ENCODE data around the gene PDE1C. TPM values are rescaled to one million over a fixed set of nuclear protein-coding genes. Genes with fewer than 3 reads are reported as not detected.

PDE1C gene
- total RNA-seq, 1 donor, result not detected

DNA sequence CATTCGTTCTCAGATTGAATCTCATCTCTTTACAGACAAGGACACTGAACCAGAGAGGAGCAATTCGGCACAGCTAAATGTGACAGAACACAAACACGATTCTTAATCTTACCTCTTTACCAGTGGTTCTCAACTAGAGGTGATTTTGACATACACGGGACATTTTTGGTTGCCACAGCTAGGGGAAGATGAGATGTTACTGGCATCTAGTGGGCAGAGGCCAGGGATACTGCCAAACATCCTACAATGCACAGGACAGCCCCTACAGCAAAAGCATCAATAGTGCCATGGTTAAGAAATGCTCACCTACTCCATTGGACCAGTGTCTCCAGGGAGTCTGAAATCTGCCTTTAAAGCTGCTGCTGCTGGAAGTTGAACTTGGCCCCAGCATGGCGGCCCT lies 27.3 kb downstream of the PDE1C start:
- H3K9me3 ChIP-seq (ENCODE audit: low read depth, low read length), result no peaks in the 10 kb centered on the region
- H3K4me3 ChIP-seq (ENCODE audit: low read length), result no peak overlapping the region
- H3K4me1 ChIP-seq (ENCODE audit: insufficient read depth, low read length), result no peaks in the 10 kb centered on the region
- no peaks in the 10 kb centered on the region for H3K27me3 ChIP-seq (ENCODE audit: insufficient read depth, low read length)

DNA sequence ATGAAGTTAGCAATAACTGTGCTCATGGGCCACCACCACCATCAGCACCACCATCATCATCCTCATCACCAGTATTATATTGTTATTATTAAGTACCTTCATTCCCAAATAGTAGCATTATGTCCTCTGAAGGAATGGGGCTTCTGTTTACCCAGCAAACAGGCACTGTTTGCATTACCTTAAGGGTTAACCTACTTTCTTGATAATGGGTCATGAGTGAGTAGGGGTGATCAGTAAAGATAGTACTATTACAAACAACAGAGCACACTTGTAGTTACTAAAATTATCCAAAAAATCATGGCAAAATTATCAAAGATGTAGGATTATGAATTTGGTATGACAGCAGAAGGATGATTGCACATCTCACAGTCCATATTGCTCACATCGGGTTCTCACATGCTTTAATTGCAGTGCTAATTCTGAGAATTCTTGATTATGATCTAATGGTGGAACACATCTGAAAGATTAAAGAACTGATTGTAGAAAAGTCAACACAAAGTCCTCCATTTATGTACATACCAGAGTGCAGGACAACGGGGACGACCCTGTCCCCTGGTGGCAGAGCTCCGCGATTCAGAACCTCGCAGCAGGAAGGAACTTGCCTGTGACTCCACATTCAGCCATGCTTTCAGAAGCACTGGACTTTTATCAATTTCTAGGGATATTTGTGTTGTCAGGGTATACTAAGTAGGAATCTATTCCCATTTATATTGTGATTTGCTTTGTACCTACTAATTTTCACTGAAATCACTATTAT lies 31.0 kb downstream of the PDE1C start:
- no peaks in the 10 kb centered on the region for H3K9me3 ChIP-seq (ENCODE audit: low read depth, low read length)
- H3K4me1 ChIP-seq (ENCODE audit: insufficient read depth, low read length), result no peaks in the 10 kb centered on the region
- H3K27me3 ChIP-seq (ENCODE audit: insufficient read depth, low read length), result no peaks in the 10 kb centered on the region

DNA sequence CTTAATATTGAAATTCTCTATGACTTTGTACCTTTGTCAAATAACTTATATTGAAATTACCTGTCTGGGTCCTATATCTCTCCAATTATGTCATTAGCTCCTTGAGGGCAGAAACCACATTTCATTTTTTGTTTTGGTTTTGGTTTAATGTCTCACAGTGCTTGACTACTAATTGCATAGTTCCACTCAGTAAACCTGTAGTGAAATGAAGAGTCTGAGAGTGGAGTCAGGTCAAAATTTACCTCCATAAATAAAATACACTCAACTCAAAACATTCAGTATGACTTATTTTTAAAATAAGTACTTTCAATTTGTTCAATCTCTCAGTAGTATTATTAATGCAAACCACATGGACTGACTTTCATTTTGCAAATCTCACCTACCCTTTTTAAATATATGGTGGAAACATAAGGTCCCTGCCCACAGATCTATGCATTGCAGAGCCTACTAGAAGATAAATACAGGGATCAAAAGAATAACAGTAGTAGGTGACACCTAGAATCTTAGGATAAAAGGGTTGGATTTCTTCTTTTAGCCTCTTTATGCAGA lies 32.5 kb downstream of the PDE1C start:
- Histone ChIP-seq H3K27me3 (ENCODE audit: insufficient read depth, low read length) (no peaks in the 10 kb centered on the region), H3K4me3 (ENCODE audit: low read length) (no peak overlapping the region), H3K4me1 (ENCODE audit: insufficient read depth, low read length) (no peaks in the 10 kb centered on the region), H3K9me3 (ENCODE audit: low read depth, low read length) (no peaks in the 10 kb centered on the region)

More for the DNA sequence above, 31.0 kb downstream of the PDE1C start:
- no peak overlapping the region for H3K4me3 ChIP-seq (ENCODE audit: low read length)

DNA sequence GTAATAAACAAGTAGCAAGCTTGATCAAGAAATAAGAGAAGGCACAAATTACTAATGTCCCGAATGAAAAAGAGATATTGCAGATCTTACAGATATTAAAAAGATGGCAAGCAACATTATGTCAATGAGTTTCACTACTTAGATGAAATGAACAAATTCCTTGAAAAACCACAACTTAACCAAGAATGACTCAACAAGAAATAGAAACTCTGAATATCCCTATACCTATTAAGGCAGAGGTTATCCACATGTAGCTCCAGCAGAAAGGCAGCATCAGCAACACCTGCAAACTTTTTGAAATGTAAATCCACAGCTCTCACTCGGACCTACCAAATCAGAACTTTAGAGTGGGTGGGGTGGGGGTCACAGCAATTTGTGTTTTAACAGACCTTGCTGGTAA lies 33.6 kb downstream of the PDE1C start:
- Histone ChIP-seq H3K4me3 (ENCODE audit: low read length) (no peak overlapping the region), H3K9me3 (ENCODE audit: low read depth, low read length) (no peaks in the 10 kb centered on the region), H3K27me3 (ENCODE audit: insufficient read depth, low read length) (no peaks in the 10 kb centered on the region), H3K4me1 (ENCODE audit: insufficient read depth, low read length) (no peaks in the 10 kb centered on the region)

DNA sequence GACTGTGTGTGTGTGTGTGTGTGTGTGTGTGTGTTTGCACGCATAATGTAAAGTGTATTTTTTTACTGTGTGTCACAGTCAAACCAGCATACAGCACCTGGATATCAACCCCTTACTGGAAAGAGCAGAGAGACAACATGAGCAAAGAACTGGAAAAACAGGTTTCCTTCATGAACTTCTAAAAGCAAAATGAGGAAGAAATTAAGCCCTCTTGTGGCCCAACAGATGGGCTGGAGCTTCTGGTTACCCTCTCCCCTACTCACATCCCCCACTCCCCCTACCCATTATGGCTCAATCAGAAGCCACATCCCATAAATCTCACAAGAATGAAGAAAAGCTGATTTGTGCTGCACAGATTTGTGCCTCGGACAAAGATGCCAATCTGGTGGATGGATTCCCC lies 36.2 kb downstream of the PDE1C start:
- H3K9me3 ChIP-seq (ENCODE audit: low read depth, low read length), result no peaks in the 10 kb centered on the region
- H3K4me1 ChIP-seq (ENCODE audit: insufficient read depth, low read length), result no peaks in the 10 kb centered on the region
- H3K27me3 ChIP-seq (ENCODE audit: insufficient read depth, low read length), result no peaks in the 10 kb centered on the region
- H3K4me3 ChIP-seq (ENCODE audit: low read length), result no peak overlapping the region

DNA sequence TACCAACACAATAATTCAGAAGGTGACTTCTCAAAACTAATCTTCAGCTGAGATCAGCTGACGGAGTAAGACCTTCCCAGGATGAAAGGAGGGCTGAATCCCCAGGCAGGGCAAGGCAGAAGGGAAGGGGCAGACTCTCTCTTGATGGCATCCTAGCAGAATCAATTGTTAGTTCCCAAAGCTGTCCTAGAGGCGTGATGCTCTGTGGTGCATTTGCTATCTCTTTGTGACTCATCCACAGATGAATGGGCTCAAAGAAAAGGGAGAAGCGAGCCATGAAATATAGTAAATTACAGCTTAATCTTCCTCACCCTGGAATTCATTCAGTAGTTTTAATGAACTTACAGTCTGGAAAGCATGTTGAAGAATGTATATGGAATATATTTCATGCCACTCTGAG lies 37.2 kb downstream of the PDE1C start:
- Histone ChIP-seq H3K4me1 (ENCODE audit: insufficient read depth, low read length) (no peaks in the 10 kb centered on the region), H3K27me3 (ENCODE audit: insufficient read depth, low read length) (no peaks in the 10 kb centered on the region), H3K4me3 (ENCODE audit: low read length) (no peak overlapping the region), H3K9me3 (ENCODE audit: low read depth, low read length) (no peaks in the 10 kb centered on the region)

DNA sequence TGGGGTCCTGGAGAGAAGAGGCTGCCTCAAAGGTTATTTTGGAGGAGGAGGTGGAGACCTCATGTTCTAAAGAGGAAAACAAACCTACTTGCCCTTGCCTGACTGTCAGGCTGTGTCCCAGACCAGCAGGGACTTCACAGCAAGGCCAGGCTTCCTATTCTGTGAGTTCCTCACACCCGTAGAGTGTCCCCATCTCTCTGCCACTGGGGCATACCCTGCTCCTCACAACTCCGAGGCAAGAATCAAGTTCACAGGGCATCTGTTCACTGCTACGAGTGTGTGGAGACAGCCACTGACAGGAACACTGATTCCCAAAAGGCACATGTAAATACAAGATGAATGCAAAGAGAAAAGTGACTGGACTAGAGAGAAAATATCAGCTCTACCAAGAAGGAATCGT lies 38.0 kb downstream of the PDE1C start:
- H3K9me3 ChIP-seq (ENCODE audit: low read depth, low read length), result no peaks in the 10 kb centered on the region
- H3K27me3 ChIP-seq (ENCODE audit: insufficient read depth, low read length), result no peaks in the 10 kb centered on the region
- H3K4me3 ChIP-seq (ENCODE audit: low read length), result no peak overlapping the region
- H3K4me1 ChIP-seq (ENCODE audit: insufficient read depth, low read length), result no peaks in the 10 kb centered on the region

DNA sequence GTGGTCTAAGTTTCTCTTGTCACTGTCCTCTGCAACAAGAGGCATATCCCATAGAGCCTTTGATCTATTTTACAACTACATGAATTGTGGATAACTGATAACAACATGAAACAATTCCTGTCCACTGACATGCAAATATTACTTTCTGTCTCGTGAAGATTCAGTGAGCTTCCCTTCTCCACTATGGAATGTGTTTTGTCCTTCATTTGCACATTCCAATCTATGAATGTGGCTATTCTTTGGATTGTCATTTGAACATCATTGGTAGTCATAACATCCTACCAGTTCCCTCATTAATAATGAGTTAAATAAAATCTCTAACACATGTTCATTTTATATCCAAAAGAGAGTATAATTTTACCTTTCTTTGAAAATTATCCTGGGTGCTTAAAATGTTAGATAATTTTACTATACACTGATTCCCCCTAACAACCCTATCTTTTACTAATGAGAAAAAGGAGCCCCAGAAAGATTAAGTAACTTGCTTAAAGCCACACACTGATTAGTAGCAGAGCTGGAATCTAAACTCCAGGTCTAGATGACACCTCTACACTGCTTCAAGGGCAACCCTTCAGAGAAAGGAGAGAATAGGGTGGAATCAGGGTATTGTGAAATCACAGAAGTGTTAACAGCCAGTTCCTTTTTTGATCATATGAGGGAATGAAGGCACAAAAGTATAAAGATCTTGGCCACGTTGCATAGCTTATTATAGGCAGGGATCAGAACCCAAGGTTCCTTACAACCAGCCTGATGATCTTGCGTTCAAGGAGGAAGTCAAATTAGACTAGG lies 39.1 kb downstream of the PDE1C start:
- Histone ChIP-seq H3K4me1 (ENCODE audit: insufficient read depth, low read length) (no peaks in the 10 kb centered on the region), H3K4me3 (ENCODE audit: low read length) (no peak overlapping the region), H3K27me3 (ENCODE audit: insufficient read depth, low read length) (no peaks in the 10 kb centered on the region), H3K9me3 (ENCODE audit: low read depth, low read length) (no peaks in the 10 kb centered on the region)

DNA sequence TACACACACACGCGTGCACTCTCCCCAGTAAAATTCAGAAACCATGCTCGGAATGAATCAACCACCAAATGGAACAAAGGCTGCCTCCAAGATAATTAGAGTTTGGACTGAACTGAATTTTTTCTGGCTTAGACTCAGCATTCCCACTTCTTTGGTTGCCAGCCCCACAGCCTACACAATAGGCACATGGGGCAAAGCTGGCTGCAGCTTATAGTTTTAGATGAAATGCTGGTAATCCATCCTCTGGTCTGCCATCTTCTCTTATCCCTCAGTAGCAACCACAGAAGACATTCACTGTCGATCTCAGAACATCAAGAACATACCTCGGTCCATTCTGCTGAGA lies 44.2 kb downstream of the PDE1C start:
- H3K27me3 ChIP-seq (ENCODE audit: insufficient read depth, low read length), result no peaks in the 10 kb centered on the region
- H3K4me1 ChIP-seq (ENCODE audit: insufficient read depth, low read length), result no peaks in the 10 kb centered on the region
- no peak overlapping the region for H3K4me3 ChIP-seq (ENCODE audit: low read length)
- no peaks in the 10 kb centered on the region for H3K9me3 ChIP-seq (ENCODE audit: low read depth, low read length)

DNA sequence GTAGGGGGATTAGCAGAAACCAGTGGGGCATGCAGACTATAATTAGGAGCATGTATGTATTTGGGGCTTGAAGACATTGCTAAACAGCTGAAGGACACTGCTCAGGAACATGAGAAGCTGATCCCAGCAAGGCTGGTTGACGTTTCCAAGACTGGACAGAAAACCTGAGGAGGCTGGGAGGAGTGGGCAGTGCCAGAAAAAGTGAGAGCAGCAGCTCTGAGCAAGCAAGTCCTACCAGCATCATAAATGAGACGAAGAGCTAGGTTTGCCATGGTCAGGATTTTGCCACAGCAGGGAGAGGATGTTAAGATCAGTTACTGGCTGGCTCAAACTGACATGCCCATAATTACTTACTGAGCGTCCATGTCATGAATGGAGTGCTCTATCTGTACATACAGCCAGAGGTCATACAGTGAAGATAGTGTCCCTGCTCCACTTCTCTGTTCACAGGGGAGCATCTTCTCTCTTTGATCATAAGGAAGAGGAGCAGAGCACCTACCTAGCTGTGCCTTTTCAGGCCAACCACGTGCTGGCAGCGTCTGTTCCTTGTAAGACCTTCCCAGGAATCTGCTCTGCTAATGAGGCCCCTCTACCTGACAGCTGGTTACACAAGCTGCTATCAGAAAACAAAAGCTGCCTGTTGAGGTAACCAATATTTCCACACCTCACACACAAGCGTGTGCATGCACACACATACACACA lies 44.7 kb downstream of the PDE1C start:
- no peaks in the 10 kb centered on the region for H3K4me1 ChIP-seq (ENCODE audit: insufficient read depth, low read length)

DNA sequence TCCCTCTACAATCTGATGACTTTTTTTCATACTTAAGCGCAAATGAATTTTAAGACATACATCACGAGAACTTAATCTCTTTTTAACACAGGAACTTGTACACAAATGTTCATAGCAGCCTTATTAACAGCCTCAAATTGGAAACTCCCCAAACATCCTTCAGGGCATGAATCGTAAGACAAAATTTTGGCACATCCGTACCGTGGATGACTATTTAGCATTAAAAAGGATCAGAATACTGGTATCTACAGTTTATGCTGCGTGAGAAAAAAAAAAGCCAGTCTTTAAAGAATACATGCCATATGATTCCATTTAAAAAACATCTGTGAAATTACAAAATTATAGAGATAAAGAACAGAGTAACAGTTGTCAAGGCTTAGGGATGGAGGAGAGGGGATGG lies 46.8 kb downstream of the PDE1C start:
- no peaks in the 10 kb centered on the region for H3K4me1 ChIP-seq (ENCODE audit: insufficient read depth, low read length)
- no peaks in the 10 kb centered on the region for H3K9me3 ChIP-seq (ENCODE audit: low read depth, low read length)
- no peak overlapping the region for H3K4me3 ChIP-seq (ENCODE audit: low read length)
- H3K27me3 ChIP-seq (ENCODE audit: insufficient read depth, low read length), result no peaks in the 10 kb centered on the region

More for the DNA sequence above, 44.7 kb downstream of the PDE1C start:
- H3K4me3 ChIP-seq (ENCODE audit: low read length), result no peak overlapping the region
- H3K27me3 ChIP-seq (ENCODE audit: insufficient read depth, low read length), result no peaks in the 10 kb centered on the region
- no peaks in the 10 kb centered on the region for H3K9me3 ChIP-seq (ENCODE audit: low read depth, low read length)

DNA sequence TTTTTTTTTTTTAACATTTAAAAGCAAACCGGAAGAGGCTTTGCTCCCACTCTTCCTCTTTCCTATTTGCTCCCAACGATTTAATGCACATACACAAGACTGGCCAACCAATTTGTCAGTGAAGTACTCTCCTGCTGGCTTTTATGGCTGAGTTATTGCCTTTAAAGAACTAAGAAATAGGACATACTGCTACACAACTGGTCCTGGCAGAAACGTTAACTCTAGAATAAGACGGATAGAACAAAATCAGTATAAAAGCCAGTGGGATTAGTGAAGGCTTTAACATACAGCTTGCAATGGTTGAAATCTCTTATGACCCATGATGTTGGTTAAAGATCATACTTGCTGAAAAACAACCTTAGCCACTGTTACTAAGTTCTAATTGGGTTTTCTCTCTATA lies 47.2 kb downstream of the PDE1C start:
- no peaks in the 10 kb centered on the region for H3K9me3 ChIP-seq (ENCODE audit: low read depth, low read length)
- H3K27me3 ChIP-seq (ENCODE audit: insufficient read depth, low read length), result no peaks in the 10 kb centered on the region
- no peak overlapping the region for H3K4me3 ChIP-seq (ENCODE audit: low read length)
- no peaks in the 10 kb centered on the region for H3K4me1 ChIP-seq (ENCODE audit: insufficient read depth, low read length)

DNA sequence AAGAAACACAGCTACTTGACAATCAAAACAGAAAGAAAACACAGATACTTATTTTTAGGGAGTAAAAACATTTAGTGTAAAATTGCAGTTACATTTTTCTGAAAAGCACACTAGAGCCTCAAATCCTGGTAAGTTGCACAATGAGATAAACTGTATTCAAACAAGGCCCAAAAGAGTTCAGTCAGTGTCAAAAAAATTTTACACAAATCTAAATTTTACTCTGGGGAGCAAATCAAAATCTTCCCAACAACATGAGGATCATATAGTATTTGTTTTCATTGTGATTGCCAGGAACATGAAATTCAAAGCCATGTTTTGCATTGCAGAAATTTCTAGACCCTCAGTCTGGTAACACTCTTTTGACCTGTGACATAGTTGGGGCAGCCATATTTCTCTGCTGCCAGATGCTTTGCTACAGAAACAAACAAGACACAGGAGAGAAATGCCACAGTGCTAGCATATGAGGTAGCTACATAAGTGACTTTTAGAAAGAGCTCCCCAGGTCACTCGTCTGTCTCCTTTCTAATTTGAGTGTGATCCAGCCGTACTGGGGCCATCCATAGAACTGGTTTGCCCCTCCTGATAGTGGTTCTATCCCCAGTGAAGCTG lies 49.6 kb downstream of the PDE1C start:
- H3K9me3 ChIP-seq (ENCODE audit: low read depth, low read length), result no peaks in the 10 kb centered on the region
- H3K4me1 ChIP-seq (ENCODE audit: insufficient read depth, low read length), result no peaks in the 10 kb centered on the region
- no peaks in the 10 kb centered on the region for H3K27me3 ChIP-seq (ENCODE audit: insufficient read depth, low read length)
- no peak overlapping the region for H3K4me3 ChIP-seq (ENCODE audit: low read length)

DNA sequence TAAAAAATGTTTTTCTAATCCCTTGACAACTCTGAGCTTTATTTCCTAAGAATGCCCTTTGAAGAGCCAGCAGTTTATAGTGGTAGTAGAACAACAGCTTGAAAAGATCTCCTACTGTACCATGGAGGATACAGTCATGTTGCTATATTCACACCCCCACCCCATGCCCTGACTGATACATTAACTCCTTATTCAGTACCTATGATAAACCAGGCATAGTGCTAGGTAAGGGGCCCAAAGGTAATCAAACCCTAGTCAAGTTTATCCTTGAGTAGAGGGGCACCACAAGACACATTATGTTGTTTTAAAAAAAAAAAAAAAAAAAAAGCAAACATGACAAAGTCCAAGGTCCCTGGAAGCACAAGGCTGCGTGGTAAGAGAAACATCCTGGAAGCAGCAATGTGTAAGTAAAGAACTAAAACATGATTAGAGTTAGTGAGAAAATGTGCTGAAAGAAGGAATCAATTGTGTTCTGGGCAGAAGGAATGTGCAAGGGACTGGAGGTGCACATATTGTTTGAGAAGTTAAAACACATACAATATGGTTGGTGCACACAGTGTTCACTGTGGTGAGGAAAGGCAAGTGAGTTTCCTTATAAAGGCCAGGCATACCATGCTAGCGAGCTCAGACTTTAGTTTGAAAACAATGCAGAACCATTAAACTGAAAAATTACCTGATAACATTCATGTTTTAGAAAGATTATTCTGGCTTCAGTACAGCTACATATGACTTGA lies 51.2 kb downstream of the PDE1C start:
- no peaks in the 10 kb centered on the region for H3K9me3 ChIP-seq (ENCODE audit: low read depth, low read length)
- no peak overlapping the region for H3K4me3 ChIP-seq (ENCODE audit: low read length)
- no peaks in the 10 kb centered on the region for H3K27me3 ChIP-seq (ENCODE audit: insufficient read depth, low read length)
- H3K4me1 ChIP-seq (ENCODE audit: insufficient read depth, low read length), result no peaks in the 10 kb centered on the region

Measured in mononuclear cell (primary cell).